Measurements from ENCODE around the gene PPT2.

- TF ChIP-seq SRSF4 (IDR thresholded peaks at IDR 0.05; ENCODE audit: low read depth, low read length, poor library complexity, severe bottlenecking) (no peak), THAP7 (CRISPR knock-in tag; IDR thresholded peaks at IDR 0.05) (no peak), FOSL1 (CRISPR knock-in tag; IDR thresholded peaks at IDR 0.05; ENCODE audit: borderline replicate concordance) (no peak), MIER3 (CRISPR knock-in tag; IDR thresholded peaks at IDR 0.05; ENCODE audit: borderline replicate concordance) (no peak), ZNF570 (CRISPR knock-in tag; IDR thresholded peaks at IDR 0.05; ENCODE audit: borderline replicate concordance) (no peak)
Measured at GRCh38 chr6:32113386-32114352, 40.3 kb upstream of the PPT2 start.
